H9 (cell line): ENCODE measurements around the gene NINJ1. TPM values are rescaled to one million over a fixed set of nuclear protein-coding genes. Genes with fewer than 3 reads are reported as not detected.

Experiments used
- DNase-seq: peaks from one replicate; pipeline ENCODE4 v3.0.0-alpha.2; 2017
- H2AFZ ChIP-seq: one replicate; pipeline ENCODE4 v1.6.1; 2013; ENCODE audit warnings: mild to moderate bottlenecking, low read length, control low read depth, moderate library complexity
- H2AK5ac ChIP-seq: 2 replicates; pipeline ENCODE4 v1.6.1; 2013; ENCODE audit warnings: low read length, control low read depth, mixed read lengths; ENCODE audit not compliant: insufficient read length
- H2BK120ac ChIP-seq: one replicate; pipeline ENCODE4 v1.6.1; 2013; ENCODE audit warnings: low read depth, mild to moderate bottlenecking, low read length, control low read depth, inconsistent platforms; ENCODE audit not compliant: poor library complexity, severe bottlenecking
- H2BK12ac ChIP-seq: 2 replicates; pipeline ENCODE4 v1.6.1; 2013; ENCODE audit warnings: low read length, control low read depth, mixed read lengths, low read depth; ENCODE audit not compliant: insufficient read length
- H2BK15ac ChIP-seq: 2 replicates; pipeline ENCODE4 v1.6.1; 2013; ENCODE audit warnings: low read depth, low read length, control low read depth
- H2BK20ac ChIP-seq: one replicate; pipeline ENCODE4 v1.6.1; 2013; ENCODE audit warnings: low read depth, mild to moderate bottlenecking, low read length, control low read depth, inconsistent platforms; ENCODE audit not compliant: poor library complexity, severe bottlenecking
- H2BK5ac ChIP-seq: 2 replicates; pipeline ENCODE4 v1.6.1; 2013; ENCODE audit warnings: low read length, control low read depth, mixed read lengths; ENCODE audit not compliant: insufficient read length
- H3K14ac ChIP-seq: 2 replicates; pipeline ENCODE4 v1.6.1; 2013; ENCODE audit warnings: low read length, control low read depth; ENCODE audit not compliant: insufficient read depth
- H3K18ac ChIP-seq: 2 replicates; pipeline ENCODE4 v1.6.1; 2013; ENCODE audit warnings: low read depth, mild to moderate bottlenecking, mixed read lengths, low read length, control low read depth; ENCODE audit not compliant: insufficient read length
- H3K23ac ChIP-seq: 2 replicates; pipeline ENCODE4 v1.6.1; 2013; ENCODE audit warnings: low read length, control low read depth, mixed read lengths, low read depth; ENCODE audit not compliant: insufficient read length
- H3K23me2 ChIP-seq: 2 replicates; pipeline ENCODE4 v1.6.1; 2013; ENCODE audit warnings: low read depth, mild to moderate bottlenecking, mixed read lengths, low read length, control low read depth; ENCODE audit not compliant: insufficient read length, poor library complexity, severe bottlenecking
- H3K27ac ChIP-seq: 2 replicates; pipeline ENCODE4 v1.5.1; 2013; ENCODE audit warnings: low read length, control low read depth, mixed read lengths, low read depth; ENCODE audit not compliant: insufficient read length
- H3K27me3 ChIP-seq: 2 replicates; pipeline ENCODE4 v1.6.1; 2013; ENCODE audit warnings: low read length, control low read depth, inconsistent platforms; ENCODE audit not compliant: insufficient read depth
- H3K4ac ChIP-seq: 2 replicates; pipeline ENCODE4 v1.6.1; 2013; ENCODE audit warnings: low read depth, mild to moderate bottlenecking, control low read depth, inconsistent platforms, low read length, moderate library complexity
- H3K4me1 ChIP-seq: 2 replicates; pipeline ENCODE4 v1.6.1; 2013; ENCODE audit warnings: low read length, control low read depth, inconsistent platforms; ENCODE audit not compliant: insufficient read depth
- H3K4me2 ChIP-seq: 2 replicates; pipeline ENCODE4 v1.6.1; 2013; ENCODE audit warnings: low read length, control low read depth, mixed read lengths; ENCODE audit not compliant: insufficient read length, insufficient read depth
- H3K56ac ChIP-seq: 2 replicates; pipeline ENCODE4 v1.6.1; 2013; ENCODE audit warnings: low read depth, mild to moderate bottlenecking, mixed read lengths, low read length, control low read depth; ENCODE audit not compliant: insufficient read length
- H3K79me1 ChIP-seq: 2 replicates; pipeline ENCODE4 v1.6.1; 2013; ENCODE audit warnings: low read depth, mild to moderate bottlenecking, moderate library complexity, low read length, control low read depth, inconsistent platforms; ENCODE audit not compliant: insufficient read depth, poor library complexity, severe bottlenecking
- H3K79me2 ChIP-seq: 2 replicates; pipeline ENCODE4 v1.6.1; 2013; ENCODE audit warnings: low read length, control low read depth, inconsistent platforms; ENCODE audit not compliant: insufficient read depth
- H3K9ac ChIP-seq: 2 replicates; pipeline ENCODE4 v1.6.1; 2013; ENCODE audit warnings: low read length, control low read depth, mixed read lengths; ENCODE audit not compliant: insufficient read length; ENCODE audit errors: extremely low read depth
- H3K9me3 ChIP-seq: one replicate; pipeline ENCODE4 v1.6.1; 2013; ENCODE audit warnings: low read depth, low read length, inconsistent platforms; ENCODE audit not compliant: control insufficient read depth
- H3T11ph ChIP-seq: one replicate; pipeline ENCODE4 v1.6.1; 2013; ENCODE audit warnings: mild to moderate bottlenecking, low read length, control low read depth, inconsistent platforms
- H4K20me1 ChIP-seq: one replicate; pipeline ENCODE4 v1.6.1; 2013; ENCODE audit not compliant: control insufficient read depth, insufficient read length, insufficient read depth
- H4K5ac ChIP-seq: 2 replicates; pipeline ENCODE4 v1.6.1; 2013; ENCODE audit warnings: low read depth, mild to moderate bottlenecking, mixed read lengths, low read length, control low read depth; ENCODE audit not compliant: insufficient read length
- H4K8ac ChIP-seq: replicated peaks from 2 replicates; pipeline ENCODE4 v1.6.1; 2013; ENCODE audit warnings: low read length, control low read depth, mixed read lengths, low read depth; ENCODE audit not compliant: insufficient read length
- H4K91ac ChIP-seq: 2 replicates; pipeline ENCODE4 v1.6.1; 2013; ENCODE audit warnings: low read depth, mild to moderate bottlenecking, moderate library complexity, mixed read lengths, low read length, control low read depth; ENCODE audit not compliant: insufficient read length
- H3K27ac Mint-ChIP-seq, 3 experiments: 2 replicates in 2 of 3; 3 replicates in 1 of 3; pipeline ENCODE4 v1.8.0; 2020 to 2021; ENCODE audit warnings: mixed read lengths in 3 of 3, mild to moderate bottlenecking in 1 of 3, moderate library complexity in 1 of 3
- H3K27me3 Mint-ChIP-seq: 2 replicates; pipeline ENCODE4 v1.8.0; 2021; ENCODE audit warnings: low read depth, mild to moderate bottlenecking, moderate library complexity, mixed read lengths
- H3K36me3 Mint-ChIP-seq, 3 experiments: 2 replicates in 2 of 3; 3 replicates in 1 of 3; pipeline ENCODE4 v1.8.0; 2020 to 2021; ENCODE audit warnings: low read depth in 3 of 3, mixed read lengths in 3 of 3; ENCODE audit not compliant: insufficient read depth in 1 of 3
- H3K4me1 Mint-ChIP-seq, 2 experiments: 2 replicates each; pipeline ENCODE4 v1.8.0; 2020; ENCODE audit warnings: mixed read lengths in 2 of 2
- H3K4me3 Mint-ChIP-seq, 2 experiments: 2 replicates in 1 of 2; 3 replicates in 1 of 2; pipeline ENCODE4 v1.8.0; 2020 to 2021; ENCODE audit warnings: mild to moderate bottlenecking in 2 of 2, mixed read lengths in 2 of 2, moderate library complexity in 1 of 2
- H3K9me3 Mint-ChIP-seq, 2 experiments: 2 replicates in 1 of 2; 3 replicates in 1 of 2; pipeline ENCODE4 v1.8.0; 2020; ENCODE audit warnings: mild to moderate bottlenecking in 2 of 2, mixed read lengths in 2 of 2, moderate library complexity in 1 of 2
- WGBS: extraction: QIAGEN DNeasy Blood & Tissue Kit; methylation state at CpG from one replicate; pipeline ENCODE4 v1.1.7; 2013; ENCODE audit warnings: missing lambda C conversion rate, low lambda C conversion rate, mixed read lengths; ENCODE audit not compliant: insufficient read length; ENCODE audit errors: extremely low coverage; 5-methylcytosine and 5-hydroxymethylcytosine counted together
- total RNA-seq: library from RNA; stranded (reverse); gene quantifications from 2 replicates; pipeline ENCODE4 v1.2.1, GENCODE V29; 2021
- TF ChIP-seq, protein P1 (sequence below): fragments of 200-600 bp; sonication (generic); conservative IDR thresholded peaks from 3 replicates; pipeline ENCODE4 v1.8.0; 2021; ENCODE audit warnings: antibody characterized with exemption, mild to moderate bottlenecking

Gene NINJ1
- total RNA-seq, 1 experiment from 2014 or later, result 28.9 TPM

- Histone ChIP-seq H3K4me1 (no peaks in the 10 kb centered on the region; the same call in 1 of the 2 replicates), H3T11ph (no peak overlapping the region), H2BK20ac (no peak overlapping the region), H2BK15ac (no peak overlapping the region), H4K20me1 (no peaks in the 10 kb centered on the region), H2BK12ac (no peak overlapping the region), H4K5ac (no peak overlapping the region), H3K79me1 (no peaks in the 10 kb centered on the region), H3K27me3 (no peaks in the 10 kb centered on the region), H2AFZ (no peak overlapping the region), H2BK120ac (no peak overlapping the region), H4K8ac (no peak overlapping the region), H3K56ac (no peak overlapping the region), H3K9me3 (no peaks in the 10 kb centered on the region), H3K79me2 (no peaks in the 10 kb centered on the region), H3K18ac (no peak overlapping the region), H3K23ac (no peak overlapping the region), H3K27ac (no peak overlapping the region), H4K91ac (no peak overlapping the region), H3K4me2 (no peak overlapping the region), H3K4ac (no peak overlapping the region), H3K9ac (no peak overlapping the region), H2AK5ac (no peak overlapping the region), H3K14ac (no peak overlapping the region), H3K23me2 (no peaks in the 10 kb centered on the region), H2BK5ac (no peak overlapping the region)
- Mint-ChIP-seq H3K27me3 (no peaks in the 10 kb centered on the region), H3K4me1 (peaks cover 20 to 37% of the 10 kb centered on the region in 2 experiments), H3K9me3 (no peaks in the 10 kb centered on the region), H3K4me3 (no peak overlapping the region), H3K27ac (peak overlapping the region in 1 of 3 experiments; percentile 46; a peak in 1 of 7 replicates), H3K36me3 (peaks cover 4 to 13% (median 9%) of the 10 kb centered on the region in 3 experiments; a peak in 4 of 7 replicates)
- DNase-seq, result peak; percentile 22
- TF ChIP-seq, protein P1, sequence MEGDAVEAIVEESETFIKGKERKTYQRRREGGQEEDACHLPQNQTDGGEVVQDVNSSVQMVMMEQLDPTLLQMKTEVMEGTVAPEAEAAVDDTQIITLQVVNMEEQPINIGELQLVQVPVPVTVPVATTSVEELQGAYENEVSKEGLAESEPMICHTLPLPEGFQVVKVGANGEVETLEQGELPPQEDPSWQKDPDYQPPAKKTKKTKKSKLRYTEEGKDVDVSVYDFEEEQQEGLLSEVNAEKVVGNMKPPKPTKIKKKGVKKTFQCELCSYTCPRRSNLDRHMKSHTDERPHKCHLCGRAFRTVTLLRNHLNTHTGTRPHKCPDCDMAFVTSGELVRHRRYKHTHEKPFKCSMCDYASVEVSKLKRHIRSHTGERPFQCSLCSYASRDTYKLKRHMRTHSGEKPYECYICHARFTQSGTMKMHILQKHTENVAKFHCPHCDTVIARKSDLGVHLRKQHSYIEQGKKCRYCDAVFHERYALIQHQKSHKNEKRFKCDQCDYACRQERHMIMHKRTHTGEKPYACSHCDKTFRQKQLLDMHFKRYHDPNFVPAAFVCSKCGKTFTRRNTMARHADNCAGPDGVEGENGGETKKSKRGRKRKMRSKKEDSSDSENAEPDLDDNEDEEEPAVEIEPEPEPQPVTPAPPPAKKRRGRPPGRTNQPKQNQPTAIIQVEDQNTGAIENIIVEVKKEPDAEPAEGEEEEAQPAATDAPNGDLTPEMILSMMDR, result no peak
- WGBS, result no CpG with 5 or more reads among the region's 14 CpGs
These were observed 5.9 kb downstream of the NINJ1 start for GRCh38 chr9:93128011-93128714.
